SIG-M5 (cell line): ENCODE results near the gene EGR4.

ENCODE experiments used
- DNase-seq: peaks from one replicate; lab custom pipeline; 2025; lab: John Stamatoyannopoulos, UW

Gene EGR4

DNA sequence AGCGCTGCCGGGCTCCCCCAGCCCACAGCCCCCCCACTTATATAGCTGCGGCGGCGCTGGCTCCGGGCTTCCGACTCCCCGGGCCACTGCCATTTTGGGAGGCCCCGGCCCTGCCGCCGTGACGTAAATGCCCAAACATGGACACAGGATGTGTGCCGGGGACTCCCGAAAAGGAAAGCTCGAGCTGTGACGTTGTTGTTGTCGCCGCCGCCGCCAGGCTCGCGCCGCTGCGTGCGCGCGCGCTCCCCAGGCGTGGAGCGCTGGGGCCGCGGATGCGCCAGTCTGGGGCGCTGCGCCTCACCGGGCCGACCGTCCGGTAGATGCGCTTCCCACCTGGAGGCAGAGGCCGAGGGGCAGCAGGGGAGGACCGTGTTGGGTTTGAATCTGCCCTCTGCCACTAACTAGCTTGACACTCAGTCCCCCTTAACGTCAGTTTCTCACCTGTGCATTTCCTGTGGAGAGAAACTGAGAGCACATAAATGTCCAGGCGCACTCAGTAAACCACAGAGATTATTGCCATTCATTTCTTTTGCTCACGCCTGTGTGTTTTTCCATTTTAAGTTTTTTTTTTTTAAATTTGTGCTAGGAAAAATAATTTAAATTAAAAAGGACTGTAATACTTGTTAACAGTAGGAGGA, at the start of gene EGR4:
Gene EGR4 (minus strand): TSS at position 15 of the 638 bp plus-strand sequence. CDS start 231 bp downstream, outside the sequence.
- peak; percentile 59 for DNase-seq

GRCh38 chr2:73341039-73341438, 47.7 kb upstream of the EGR4 start:
- no peak for DNase-seq

- DNase-seq, result no peak
Measured at GRCh38 chr2:73339201-73339600, 45.9 kb upstream of the EGR4 start.

DNA sequence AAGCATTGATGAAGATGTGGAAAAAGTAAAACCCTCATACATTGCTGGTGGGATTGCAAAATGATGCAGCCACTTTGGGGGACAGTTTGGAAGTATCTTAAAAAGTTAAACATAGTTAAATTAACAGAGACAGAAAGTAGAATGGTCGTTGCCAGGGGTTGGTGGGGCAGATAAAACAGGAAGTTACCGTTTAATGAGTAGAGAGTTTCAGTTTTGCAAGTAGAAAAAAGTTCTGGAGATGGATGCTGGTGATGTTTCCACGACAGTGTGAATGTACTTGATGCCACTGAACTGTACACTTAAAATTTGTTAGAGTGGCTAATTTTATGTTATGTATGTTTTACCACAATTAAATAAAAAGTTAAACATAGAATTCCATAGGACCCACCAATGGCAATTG, 44.5 kb upstream of the EGR4 start:
- DNase-seq, result no peak

DNA sequence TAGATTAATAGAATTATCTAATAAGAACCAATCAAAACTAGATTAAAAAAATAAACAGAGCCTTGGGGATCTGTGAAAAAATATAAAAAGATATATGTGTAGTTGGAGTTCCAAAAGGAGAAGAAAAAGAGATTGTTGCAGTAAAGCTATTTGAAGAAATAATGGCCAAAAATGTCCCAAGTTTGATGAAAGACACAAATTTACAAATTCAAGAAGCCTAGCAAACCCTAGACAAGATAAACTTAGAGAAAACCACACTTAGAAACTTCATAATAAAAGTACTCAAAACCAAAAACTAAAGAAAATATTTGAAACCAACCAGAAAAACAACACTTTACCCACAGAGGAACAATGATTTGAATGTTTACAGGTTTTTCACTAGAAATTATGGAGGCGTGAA, 41.3 kb upstream of the EGR4 start:
- DNase-seq, result no peak

DNA sequence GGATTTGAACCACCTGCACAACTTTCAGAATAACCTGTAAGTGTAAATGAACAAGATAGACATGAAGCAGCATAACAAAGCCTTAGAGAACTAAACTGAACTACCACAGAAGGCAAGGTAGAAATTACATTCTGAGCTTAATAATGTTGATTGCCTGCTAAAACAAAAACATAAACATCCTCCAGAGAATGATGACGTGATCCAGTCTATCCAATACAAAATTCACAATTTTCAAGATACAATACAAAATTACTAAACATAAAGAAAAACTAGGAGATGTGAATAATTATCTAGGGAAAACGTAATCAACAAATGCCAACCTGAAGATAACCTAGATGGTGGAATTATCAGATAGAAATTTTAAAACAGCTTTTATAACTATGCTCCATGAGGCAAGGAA, 40.7 kb upstream of the EGR4 start:
- no peak for DNase-seq

GRCh38 chr2:73333564-73333963, 40.2 kb upstream of the EGR4 start:
- DNase-seq, result no peak

- no peak for DNase-seq
Measured at GRCh38 chr2:73324126-73324725, 30.9 kb upstream of the EGR4 start.

- DNase-seq, result no peak
Measured at GRCh38 chr2:73323551-73323950, 30.2 kb upstream of the EGR4 start.

DNA sequence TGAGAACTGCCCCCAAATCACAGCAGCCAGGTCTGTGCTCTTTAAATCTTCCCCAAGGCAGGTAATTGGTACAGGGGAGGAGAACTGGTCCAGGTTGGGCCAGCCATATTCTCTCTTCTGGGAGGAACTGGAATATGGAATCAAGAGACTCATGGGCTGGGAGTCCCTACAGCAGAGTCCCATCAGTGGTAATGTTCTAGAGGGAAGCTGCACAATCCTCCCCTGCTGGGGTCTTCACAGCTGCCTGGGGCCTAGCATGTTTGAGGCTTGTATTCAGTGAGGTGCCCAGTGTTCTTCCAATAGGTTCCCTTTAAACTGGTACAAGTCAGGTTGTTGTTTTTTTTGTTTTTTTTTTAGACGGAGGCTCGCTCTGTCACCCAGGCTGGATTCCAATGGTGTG, 21.1 kb upstream of the EGR4 start:
- DNase-seq, result no peak

DNA sequence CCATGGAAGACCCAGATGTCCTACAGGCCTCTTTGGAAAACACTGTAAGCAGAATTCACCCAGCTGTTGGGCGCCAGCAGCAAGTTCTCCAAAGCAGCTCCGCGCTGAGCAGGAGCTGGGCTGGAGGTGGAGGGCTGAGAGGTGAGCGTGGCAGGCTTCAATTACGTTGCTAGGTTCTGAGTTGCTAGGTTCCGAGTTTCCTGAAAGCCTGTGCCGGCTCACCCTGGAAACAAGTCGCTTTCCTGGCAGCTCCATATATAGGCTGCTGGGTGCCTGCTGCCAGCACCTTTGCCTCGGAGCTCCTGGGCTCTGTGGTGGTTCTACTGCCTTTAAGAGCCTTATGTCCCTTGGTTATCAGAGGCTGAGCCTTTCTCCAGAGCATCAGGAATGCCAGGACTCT, 14.4 kb upstream of the EGR4 start:
- DNase-seq, result no peak

DNA sequence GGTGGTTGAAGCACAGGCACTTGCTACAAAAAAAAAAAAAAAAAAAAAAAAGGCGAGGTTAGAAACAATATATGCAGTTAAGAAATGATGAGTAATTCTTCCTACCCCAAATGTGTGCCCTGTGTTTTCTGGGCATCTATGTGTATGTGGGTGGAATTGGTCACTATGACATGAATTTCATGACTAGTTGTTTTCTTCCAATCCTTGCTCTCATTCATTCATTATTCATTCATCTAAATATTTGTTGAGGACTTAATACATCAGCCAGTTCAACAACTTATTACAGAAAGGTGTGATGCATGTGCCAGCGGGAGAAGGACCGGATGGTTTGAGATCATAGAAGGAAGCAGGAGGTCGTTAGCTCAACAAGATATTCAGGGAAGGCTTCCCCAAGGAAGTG, 8.3 kb upstream of the EGR4 start:
- DNase-seq, result no peak

- no peak for DNase-seq
Measured at GRCh38 chr2:73300926-73301325, 7.6 kb upstream of the EGR4 start.

GRCh38 chr2:73297586-73297985, 4.2 kb upstream of the EGR4 start:
- DNase-seq, result no peak

- DNase-seq, result no peak
Measured at GRCh38 chr2:73297151-73297559, 3.8 kb upstream of the EGR4 start.

GRCh38 chr2:73295751-73296400, 2.5 kb upstream of the EGR4 start:
- no peak for DNase-seq

- DNase-seq, result no peak
Measured at GRCh38 chr2:73294239-73294638, 891 bp upstream of the EGR4 start.

DNA sequence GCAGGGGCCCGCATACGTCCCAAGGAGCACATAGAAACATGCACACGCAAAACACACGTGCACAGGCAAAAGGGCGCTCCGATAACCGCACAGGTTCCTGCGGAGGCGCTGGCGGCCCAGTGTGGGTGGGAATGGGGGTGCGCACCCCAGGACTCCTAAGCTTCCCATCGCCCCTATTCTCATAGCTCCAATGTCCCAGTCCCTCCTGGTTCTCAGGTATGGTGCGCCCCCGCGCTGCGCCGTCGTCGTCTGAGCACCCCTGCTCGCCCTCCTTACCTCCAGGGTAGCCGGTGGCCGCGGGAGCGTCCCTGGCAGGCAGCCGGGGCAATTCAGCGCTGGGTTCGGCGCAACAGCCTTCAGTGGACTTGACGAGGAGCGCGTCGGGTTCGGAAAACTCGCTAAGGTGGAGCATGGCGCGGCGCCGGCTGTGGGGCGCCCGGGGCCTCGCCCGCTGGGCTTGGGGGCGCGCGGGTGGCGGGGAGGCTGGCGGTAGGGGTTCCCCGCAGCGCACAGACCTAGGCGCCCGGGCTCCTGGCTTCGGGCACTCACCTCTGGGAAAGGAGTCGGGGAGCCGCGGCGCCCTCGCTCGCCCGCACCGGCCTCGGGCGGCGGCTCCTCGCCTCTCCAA, 328 bp downstream of the EGR4 start:
- DNase-seq, result no peak

GRCh38 chr2:73292316-73292905, 937 bp downstream of the EGR4 start:
- no peak for DNase-seq

DNA sequence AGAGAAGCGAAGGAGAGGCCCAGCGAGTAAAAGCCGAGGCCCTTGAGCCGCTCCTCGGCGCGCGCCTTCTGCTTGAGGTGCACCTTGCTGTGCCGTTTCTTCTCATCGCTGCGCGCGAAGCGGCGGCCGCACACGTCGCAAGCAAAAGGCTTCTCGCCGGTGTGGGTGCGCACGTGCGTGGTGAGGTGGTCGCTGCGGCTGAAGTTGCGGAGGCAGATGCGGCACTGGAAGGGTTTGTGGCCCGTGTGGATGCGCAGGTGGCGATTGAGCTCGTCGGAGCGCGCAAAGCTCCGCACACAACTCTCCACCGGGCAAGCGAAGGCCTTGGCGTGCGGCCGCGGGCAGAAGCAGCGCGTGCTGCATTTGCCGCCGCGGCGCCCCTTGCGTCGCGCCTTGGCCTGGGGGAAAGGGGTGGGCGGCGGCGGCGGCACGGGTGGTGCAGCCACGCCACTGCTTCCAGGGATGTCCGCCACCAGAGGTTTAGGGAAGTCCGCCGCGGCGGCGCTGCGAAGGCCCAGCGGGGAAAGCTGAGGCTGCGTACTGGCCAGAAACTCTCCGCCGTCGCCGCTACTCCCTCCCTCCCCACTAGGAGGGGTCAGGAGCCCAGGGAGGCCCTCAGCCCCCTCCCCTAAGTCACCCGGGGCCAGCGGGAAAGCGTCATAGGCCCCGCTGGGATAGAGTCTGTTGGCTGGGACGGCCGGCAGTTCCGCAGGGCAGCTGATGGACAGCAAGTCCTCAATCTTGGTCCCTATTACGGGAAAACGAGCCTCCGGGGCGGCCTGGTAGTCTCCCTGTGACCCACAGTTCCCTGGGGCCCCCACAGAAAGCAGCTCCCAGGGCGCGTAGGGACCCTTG, 1.7 kb downstream of the EGR4 start:
- no peak for DNase-seq

DNA sequence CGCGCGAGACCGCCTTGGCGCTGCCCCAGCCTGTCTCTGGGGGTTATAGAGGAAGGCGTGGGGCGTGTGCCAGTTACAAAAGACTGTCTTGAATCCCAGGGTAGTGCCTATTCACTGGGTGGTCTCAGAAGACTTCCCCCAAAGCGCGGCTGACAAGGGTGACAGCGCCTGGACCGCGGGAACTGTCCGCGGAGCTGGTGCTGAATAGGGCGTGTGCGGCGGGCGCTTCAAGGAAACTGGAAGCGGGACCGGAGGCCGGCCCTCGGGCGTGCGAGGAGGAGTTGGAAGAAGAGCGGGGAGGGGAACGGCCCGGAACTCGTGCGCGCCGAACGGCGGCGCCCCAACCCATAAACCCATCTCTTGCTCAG, 2.3 kb downstream of the EGR4 start:
- DNase-seq, result no peak
